ENCODE data around the gene EXOSC5.
"Not testable (repeated sequence)": the region's sequence is repeated elsewhere in the genome, so short reads cannot be mapped to it uniquely, and the experiment has no call there.

Gene EXOSC5

DNA sequence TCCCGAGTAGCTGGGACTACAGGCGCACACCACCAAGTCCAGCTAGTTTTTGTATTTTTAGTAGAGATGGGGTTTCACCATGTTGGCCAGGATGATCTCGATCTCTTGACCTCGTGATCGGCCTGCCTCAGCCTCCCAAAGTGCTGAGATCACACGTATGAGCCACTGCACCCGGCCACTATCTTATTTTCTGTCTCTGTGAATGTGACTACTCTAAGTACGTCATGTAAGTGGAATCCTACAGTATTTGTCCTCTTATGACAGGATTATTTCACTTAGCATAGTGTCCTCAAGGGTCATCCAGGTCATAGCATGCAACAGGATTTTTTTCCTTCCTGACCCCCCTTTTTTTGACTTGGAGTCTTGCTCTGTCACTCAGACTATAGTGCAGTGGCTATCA lies 25.6 kb downstream of the EXOSC5 start:
- peaks cover 4% of the 10 kb centered on the region for H3K4me1 ChIP-seq (ENCODE audit: control insufficient read depth, insufficient read depth, low read length)
- no peaks in the 10 kb centered on the region for H3K27me3 ChIP-seq (ENCODE audit: control insufficient read depth, insufficient read depth, low read length, poor library complexity, severe bottlenecking)
- WGBS, 2 experiments, result 94% methylated on average over 8 of the region's 8 CpGs
- H3K9me3 ChIP-seq (ENCODE audit: control insufficient read depth, low read length), result no peaks in the 10 kb centered on the region
- H3K4me3 ChIP-seq (ENCODE audit: insufficient read depth, low read depth, low read length), result no peak overlapping the region
- no peak overlapping the region for H3K27ac ChIP-seq (ENCODE audit: insufficient read depth, low read depth, low read length, poor library complexity, severe bottlenecking)
- H3K36me3 ChIP-seq (ENCODE audit: control insufficient read depth, insufficient read depth, low read length), result no peaks in the 10 kb centered on the region

DNA sequence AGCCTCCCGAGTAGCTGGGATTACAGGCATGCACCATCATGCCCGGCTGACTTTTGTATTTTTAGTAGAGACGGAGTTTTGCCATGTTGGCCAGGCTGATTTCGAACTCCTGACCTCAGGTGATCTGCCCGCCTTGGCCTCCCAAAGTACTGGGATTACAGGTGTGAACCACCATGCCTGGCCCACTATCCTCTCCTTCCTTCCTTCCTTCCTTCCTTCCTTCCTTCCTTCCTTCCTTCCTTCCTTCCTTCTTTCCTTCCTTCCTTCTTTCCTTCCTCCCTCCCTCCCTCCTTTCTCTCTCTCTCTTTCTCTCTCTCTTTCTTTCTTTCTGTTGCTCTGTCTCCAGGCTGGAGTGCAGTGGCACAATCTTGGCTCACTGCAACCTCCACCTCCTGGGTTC lies 26.0 kb downstream of the EXOSC5 start:
- H3K9me3 ChIP-seq (ENCODE audit: control insufficient read depth, low read length); H3K4me1 ChIP-seq (ENCODE audit: control insufficient read depth, insufficient read depth, low read length); H3K27ac ChIP-seq (ENCODE audit: insufficient read depth, low read depth, low read length, poor library complexity, severe bottlenecking); H3K4me3 ChIP-seq (ENCODE audit: insufficient read depth, low read depth, low read length); H3K27me3 ChIP-seq (ENCODE audit: control insufficient read depth, insufficient read depth, low read length, poor library complexity, severe bottlenecking); H3K36me3 ChIP-seq (ENCODE audit: control insufficient read depth, insufficient read depth, low read length): not testable (repeated sequence)
- WGBS, 2 experiments, result 92 to 96% methylated on average over 5 of the region's 5 CpGs

DNA sequence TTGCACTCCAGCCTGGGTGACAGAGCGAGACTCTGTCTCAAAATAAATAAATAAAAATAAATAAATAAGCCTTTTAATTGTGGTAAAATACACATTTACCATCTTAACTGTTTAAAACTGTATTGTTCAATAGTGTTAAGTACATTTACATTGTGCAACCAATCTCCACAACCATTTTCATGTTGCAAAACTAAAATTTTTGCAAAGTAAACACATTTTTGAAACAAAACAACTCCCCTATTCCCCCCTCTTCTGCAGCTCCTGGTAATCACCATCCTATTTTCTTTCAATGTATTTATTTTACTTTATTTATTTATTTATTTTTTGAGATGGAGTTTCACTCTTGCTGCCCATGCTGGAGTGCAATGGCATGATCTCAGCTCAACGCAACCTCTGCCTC lies 27.4 kb downstream of the EXOSC5 start:
- no peaks in the 10 kb centered on the region for H3K36me3 ChIP-seq (ENCODE audit: control insufficient read depth, insufficient read depth, low read length)
- WGBS, 2 experiments, result 94 to 96% methylated on average over 1 of the region's 2 CpGs
- H3K4me1 ChIP-seq (ENCODE audit: control insufficient read depth, insufficient read depth, low read length), result no peaks in the 10 kb centered on the region
- H3K27me3 ChIP-seq (ENCODE audit: control insufficient read depth, insufficient read depth, low read length, poor library complexity, severe bottlenecking), result no peaks in the 10 kb centered on the region
- H3K27ac ChIP-seq (ENCODE audit: insufficient read depth, low read depth, low read length, poor library complexity, severe bottlenecking), result no peak overlapping the region
- no peak overlapping the region for H3K4me3 ChIP-seq (ENCODE audit: insufficient read depth, low read depth, low read length)
- H3K9me3 ChIP-seq (ENCODE audit: control insufficient read depth, low read length), result no peaks in the 10 kb centered on the region

DNA sequence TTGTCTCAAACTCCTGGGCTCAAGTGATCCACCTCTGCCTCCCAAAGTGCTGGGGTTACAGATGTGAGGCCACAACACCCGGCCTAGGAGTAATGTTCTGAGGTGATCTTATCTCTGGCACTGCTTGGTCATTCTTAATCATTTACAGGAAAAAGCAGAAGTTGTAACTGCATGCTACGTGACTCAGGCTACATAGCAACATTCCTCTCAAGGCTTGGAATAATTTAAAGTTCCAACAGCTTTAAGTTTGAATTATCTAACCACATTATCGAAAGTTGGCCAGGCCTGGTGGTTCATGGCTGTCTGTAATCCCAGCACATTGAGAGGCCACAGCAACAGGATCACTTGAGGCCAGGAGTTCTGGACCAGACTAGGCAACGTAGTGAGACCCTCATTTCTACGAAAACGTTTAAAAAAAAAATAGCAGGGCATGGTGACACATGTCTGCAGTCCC lies 29.3 kb downstream of the EXOSC5 start:
- no peaks in the 10 kb centered on the region for H3K9me3 ChIP-seq (ENCODE audit: control insufficient read depth, low read length)
- no peak overlapping the region for H3K27ac ChIP-seq (ENCODE audit: insufficient read depth, low read depth, low read length, poor library complexity, severe bottlenecking)
- no peaks in the 10 kb centered on the region for H3K27me3 ChIP-seq (ENCODE audit: control insufficient read depth, insufficient read depth, low read length, poor library complexity, severe bottlenecking)
- H3K36me3 ChIP-seq (ENCODE audit: control insufficient read depth, insufficient read depth, low read length), result no peaks in the 10 kb centered on the region
- 93% methylated on average over 6 of the region's 6 CpGs for WGBS, 2 experiments
- no peak overlapping the region for H3K4me3 ChIP-seq (ENCODE audit: insufficient read depth, low read depth, low read length)
- H3K4me1 ChIP-seq (ENCODE audit: control insufficient read depth, insufficient read depth, low read length), result peaks cover 6% of the 10 kb centered on the region

DNA sequence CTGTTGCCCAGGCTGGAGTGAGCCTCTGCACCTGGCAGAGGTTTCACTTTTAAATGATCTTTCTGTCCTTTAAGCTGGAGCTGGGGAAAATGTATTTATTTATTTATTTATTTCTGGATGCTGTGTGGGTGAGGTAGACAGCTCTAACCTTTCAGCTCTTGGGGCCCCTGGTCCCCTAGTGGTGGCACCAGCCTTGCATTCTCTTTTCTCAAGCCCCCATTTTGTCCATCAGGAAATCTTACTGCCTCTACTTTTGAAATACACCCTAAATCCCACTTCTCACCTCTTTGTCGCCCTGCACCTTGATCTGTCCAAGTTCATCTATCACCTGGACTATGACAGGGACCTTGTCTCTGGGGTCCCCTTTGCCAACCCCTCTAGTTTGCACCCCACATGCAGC lies 31.1 kb downstream of the EXOSC5 start:
- no peak overlapping the region for H3K4me3 ChIP-seq (ENCODE audit: insufficient read depth, low read depth, low read length)
- no peak overlapping the region for H3K27ac ChIP-seq (ENCODE audit: insufficient read depth, low read depth, low read length, poor library complexity, severe bottlenecking)
- H3K9me3 ChIP-seq (ENCODE audit: control insufficient read depth, low read length), result no peaks in the 10 kb centered on the region
- 93 to 94% methylated on average over 1 of the region's 1 CpG for WGBS, 2 experiments
- H3K36me3 ChIP-seq (ENCODE audit: control insufficient read depth, insufficient read depth, low read length), result no peaks in the 10 kb centered on the region
- H3K27me3 ChIP-seq (ENCODE audit: control insufficient read depth, insufficient read depth, low read length, poor library complexity, severe bottlenecking), result no peaks in the 10 kb centered on the region
- H3K4me1 ChIP-seq (ENCODE audit: control insufficient read depth, insufficient read depth, low read length), result peaks cover 6% of the 10 kb centered on the region

DNA sequence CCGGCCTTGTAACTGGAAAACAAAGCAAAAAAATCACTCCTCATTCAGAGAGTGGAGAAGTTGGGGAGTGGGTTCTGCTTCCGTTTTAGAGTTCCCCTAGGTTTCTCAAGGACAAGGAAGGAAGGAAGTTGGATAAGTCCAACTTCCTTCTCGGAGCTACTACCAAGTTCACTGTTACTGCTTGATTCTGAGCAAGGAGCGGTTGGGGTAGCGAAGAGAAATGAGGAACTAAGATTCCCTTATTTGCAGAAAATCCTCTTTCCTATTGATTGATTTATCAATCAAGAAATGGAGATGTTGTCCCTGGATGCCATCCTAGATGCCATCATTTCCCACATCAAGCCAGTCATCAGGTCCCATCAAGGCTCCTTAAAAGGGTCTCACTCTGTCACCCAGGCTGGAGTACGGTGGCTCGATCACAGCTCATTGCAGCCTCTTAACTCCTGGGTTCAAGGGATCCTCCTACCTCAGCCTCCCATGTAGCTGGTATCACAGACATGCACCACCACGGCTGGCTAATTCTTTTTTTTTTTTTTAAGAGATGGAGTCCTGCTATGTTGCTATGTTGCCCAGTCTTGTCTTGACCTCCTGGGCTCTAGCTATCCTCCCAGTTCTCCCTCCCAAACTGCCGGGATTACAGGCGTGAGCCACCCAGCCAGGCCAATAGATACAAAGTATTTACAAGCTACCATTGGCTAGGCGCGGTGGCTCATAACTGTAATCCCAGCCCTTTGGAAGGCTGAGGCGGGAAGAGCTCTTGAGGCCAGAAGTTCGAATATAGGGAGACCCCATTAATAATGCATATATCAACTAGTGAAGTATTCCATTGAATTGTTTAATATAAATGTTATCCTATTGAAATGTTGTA lies 32.4 kb downstream of the EXOSC5 start:
- H3K27me3 ChIP-seq (ENCODE audit: control insufficient read depth, insufficient read depth, low read length, poor library complexity, severe bottlenecking), result no peaks in the 10 kb centered on the region
- peak overlapping the region; percentile 99 for H3K27ac ChIP-seq (ENCODE audit: insufficient read depth, low read depth, low read length, poor library complexity, severe bottlenecking)
- peak overlapping the region; percentile 95 for H3K4me3 ChIP-seq (ENCODE audit: insufficient read depth, low read depth, low read length)
- WGBS, 2 experiments, result 84 to 85% methylated on average over 12 to 13 of the region's 14 CpGs
- peaks cover 6% of the 10 kb centered on the region for H3K4me1 ChIP-seq (ENCODE audit: control insufficient read depth, insufficient read depth, low read length)
- H3K9me3 ChIP-seq (ENCODE audit: control insufficient read depth, low read length), result no peaks in the 10 kb centered on the region
- H3K36me3 ChIP-seq (ENCODE audit: control insufficient read depth, insufficient read depth, low read length), result no peaks in the 10 kb centered on the region

DNA sequence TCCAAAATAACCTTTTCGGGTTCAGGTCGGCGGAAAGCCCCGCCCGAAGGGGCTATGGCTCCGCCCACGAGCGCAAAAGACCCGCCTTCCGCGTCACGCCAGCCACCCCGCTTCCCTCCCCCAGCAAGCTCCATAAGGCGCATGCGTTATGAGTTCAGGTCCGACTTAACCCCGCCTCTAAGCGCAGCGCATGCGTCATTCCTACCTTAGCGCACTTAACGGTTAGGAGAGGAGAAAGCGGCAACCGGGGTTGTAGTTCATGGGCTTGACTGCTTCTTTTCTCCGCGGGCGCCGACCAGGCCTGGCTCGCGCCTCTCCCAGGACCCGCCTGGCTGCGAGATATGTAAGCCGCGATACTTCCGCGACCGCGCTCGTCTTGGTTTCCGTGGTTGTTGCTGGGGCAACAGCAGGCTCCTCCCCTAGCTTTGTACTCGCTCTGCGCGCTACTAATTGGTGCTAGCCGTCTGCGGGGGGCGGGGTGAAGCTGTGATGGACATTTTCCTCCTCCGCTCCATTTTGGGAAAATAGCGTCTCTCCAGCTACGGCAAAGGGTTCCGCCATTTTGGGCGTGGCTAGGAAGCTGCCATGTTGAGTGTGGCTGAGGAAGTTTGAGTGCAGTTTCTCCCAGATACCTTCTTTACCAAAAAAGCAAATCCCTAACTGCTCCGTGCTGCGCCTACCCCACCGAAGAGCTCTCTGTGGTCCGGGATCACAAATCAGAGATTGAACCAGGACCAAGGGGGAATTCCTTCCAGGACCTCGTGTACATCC lies 33.2 kb downstream of the EXOSC5 start, which contains the start of gene B9D2:
TSS of gene B9D2 (minus strand) at position 397 of the 771 bp plus-strand sequence. CDS start 630 bp downstream, outside the sequence.
- 0 to 1% methylated on average over 55 of the region's 56 CpGs for WGBS, 2 experiments
- H3K27ac ChIP-seq (ENCODE audit: insufficient read depth, low read depth, low read length, poor library complexity, severe bottlenecking), result peak within 1 kb of the TSS; percentile 99
- no peaks in the 10 kb centered on the region for H3K36me3 ChIP-seq (ENCODE audit: control insufficient read depth, insufficient read depth, low read length)
- no peaks in the 10 kb centered on the region for H3K27me3 ChIP-seq (ENCODE audit: control insufficient read depth, insufficient read depth, low read length, poor library complexity, severe bottlenecking)
- H3K9me3 ChIP-seq (ENCODE audit: control insufficient read depth, low read length), result no peaks in the 10 kb centered on the region
- H3K4me1 ChIP-seq (ENCODE audit: control insufficient read depth, insufficient read depth, low read length), result peaks cover 6% of the 10 kb centered on the region
- H3K4me3 ChIP-seq (ENCODE audit: insufficient read depth, low read depth, low read length), result peak within 1 kb of the TSS; percentile 95

DNA sequence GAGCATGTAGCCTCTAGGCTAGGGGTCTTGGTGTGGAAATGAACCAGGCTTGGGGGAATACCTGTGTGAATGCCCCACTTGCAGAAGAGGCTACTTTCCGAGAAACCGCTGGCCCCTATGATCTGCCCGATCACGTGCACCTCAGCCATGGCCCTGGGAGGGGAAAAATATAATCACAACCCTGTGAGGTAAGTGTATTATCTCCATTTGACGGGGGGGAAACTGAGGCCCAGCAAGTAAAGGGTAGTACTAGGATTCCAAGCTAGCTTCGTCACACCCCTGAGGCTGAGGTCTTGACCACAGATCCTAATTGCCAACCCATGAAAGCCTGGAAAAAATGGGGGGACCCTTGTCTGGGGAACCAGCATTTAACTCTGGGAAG lies 33.8 kb downstream of the EXOSC5 start:
- Histone ChIP-seq H3K27me3 (ENCODE audit: control insufficient read depth, insufficient read depth, low read length, poor library complexity, severe bottlenecking) (no peaks in the 10 kb centered on the region), H3K36me3 (ENCODE audit: control insufficient read depth, insufficient read depth, low read length) (no peaks in the 10 kb centered on the region), H3K4me3 (ENCODE audit: insufficient read depth, low read depth, low read length) (peak overlapping the region; percentile 95), H3K4me1 (ENCODE audit: control insufficient read depth, insufficient read depth, low read length) (peaks cover 6% of the 10 kb centered on the region), H3K9me3 (ENCODE audit: control insufficient read depth, low read length) (no peaks in the 10 kb centered on the region), H3K27ac (ENCODE audit: insufficient read depth, low read depth, low read length, poor library complexity, severe bottlenecking) (no peak overlapping the region)
- WGBS, 2 experiments, result 59 to 60% methylated on average over 6 of the region's 6 CpGs

DNA sequence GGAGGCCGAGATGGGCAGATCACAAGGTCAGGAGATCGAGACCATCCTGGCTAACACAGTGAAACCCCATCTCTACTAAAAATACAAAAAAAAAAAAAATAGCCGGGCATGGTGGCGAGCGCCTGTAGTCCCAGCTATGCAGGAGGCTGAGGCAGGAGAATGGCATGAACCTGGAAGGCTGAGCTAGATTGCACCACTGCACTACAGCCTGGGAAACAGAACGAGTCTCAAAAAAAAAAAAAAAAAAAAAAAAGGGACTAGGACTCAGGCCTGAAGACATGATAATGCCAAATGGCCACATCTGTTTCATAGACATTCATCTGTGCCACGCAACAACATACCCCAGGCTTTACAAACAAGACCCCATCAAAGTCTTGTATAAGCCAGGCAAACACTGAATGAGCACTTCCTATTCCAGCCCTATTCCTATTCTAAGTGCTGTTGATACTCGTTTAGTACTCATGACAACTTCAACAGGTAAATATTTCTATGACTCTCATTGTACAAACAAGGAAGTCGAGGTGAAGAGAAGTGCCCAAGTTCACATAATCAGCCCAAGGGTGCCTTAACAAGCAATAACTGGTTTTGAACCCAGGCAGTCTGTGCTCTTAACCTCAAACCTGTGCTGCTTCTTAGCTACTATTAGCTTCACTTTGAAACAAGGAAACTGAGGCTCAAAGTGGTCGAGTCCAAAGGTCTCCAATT lies 34.9 kb downstream of the EXOSC5 start:
- no peaks in the 10 kb centered on the region for H3K27me3 ChIP-seq (ENCODE audit: control insufficient read depth, insufficient read depth, low read length, poor library complexity, severe bottlenecking)
- no peaks in the 10 kb centered on the region for H3K36me3 ChIP-seq (ENCODE audit: control insufficient read depth, insufficient read depth, low read length)
- peaks cover 6% of the 10 kb centered on the region for H3K4me1 ChIP-seq (ENCODE audit: control insufficient read depth, insufficient read depth, low read length)
- 92% methylated on average over 7 of the region's 10 CpGs for whole genome bisulfite sequencing, 2 experiments
- no peak overlapping the region for H3K27ac ChIP-seq (ENCODE audit: insufficient read depth, low read depth, low read length, poor library complexity, severe bottlenecking)
- no peaks in the 10 kb centered on the region for H3K9me3 ChIP-seq (ENCODE audit: control insufficient read depth, low read length)
- no peak overlapping the region for H3K4me3 ChIP-seq (ENCODE audit: insufficient read depth, low read depth, low read length)

DNA sequence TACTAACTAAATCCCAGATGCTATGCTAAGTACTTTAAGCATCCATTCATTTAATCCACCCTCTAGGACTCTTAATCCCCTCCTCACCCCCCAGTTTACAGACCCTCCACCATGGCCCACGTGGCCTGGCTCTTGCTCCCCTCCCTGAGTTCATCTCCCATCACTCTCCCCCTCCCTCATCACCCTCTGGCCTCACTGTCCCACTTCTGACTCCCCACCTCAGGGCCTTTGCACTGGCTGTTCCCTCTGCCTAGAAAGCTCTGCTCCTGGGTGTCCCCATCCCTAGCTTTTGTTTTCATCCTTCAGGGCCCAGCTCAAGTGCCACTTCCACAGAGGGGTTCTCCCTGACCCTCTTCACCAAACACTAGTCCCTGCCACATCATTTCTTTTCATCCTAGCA lies 37.4 kb downstream of the EXOSC5 start:
- Histone ChIP-seq H3K9me3 (ENCODE audit: control insufficient read depth, low read length) (no peaks in the 10 kb centered on the region), H3K27me3 (ENCODE audit: control insufficient read depth, insufficient read depth, low read length, poor library complexity, severe bottlenecking) (no peaks in the 10 kb centered on the region), H3K36me3 (ENCODE audit: control insufficient read depth, insufficient read depth, low read length) (no peaks in the 10 kb centered on the region), H3K4me1 (ENCODE audit: control insufficient read depth, insufficient read depth, low read length) (peaks cover 6% of the 10 kb centered on the region), H3K27ac (ENCODE audit: insufficient read depth, low read depth, low read length, poor library complexity, severe bottlenecking) (no peak overlapping the region), H3K4me3 (ENCODE audit: insufficient read depth, low read depth, low read length) (no peak overlapping the region)
- WGBS, 2 experiments, result 88% methylated on average over 1 of the region's 1 CpG
